GM12878 (cell line): ENCODE measurements around the gene MICALL1. TPM values are rescaled to one million over a fixed set of nuclear protein-coding genes. Genes with fewer than 3 reads are reported as not detected.

Source experiments
- ATAC-seq: fragments of 200-7000 bp; cut with Tn5 transposase; 3 replicates; pipeline ENCODE4 v1.9.1; 2020; ENCODE audit warnings: mild to moderate bottlenecking, moderate library complexity
- BruUV-seq: library from RNA; stranded (reverse); fragments of 400-500 nt; replicated peaks from 2 replicates; lab custom pipeline; 2021; lab: Mats Ljungman, UMichigan
- CTCF ChIA-PET: fragments of 300-600 bp; sonication (Branson Sonifier 250); formaldehyde crosslinking; extraction: SDS; loops from one replicate; lab custom pipeline; 2021; ENCODE audit warnings: inconsistent platforms; lab: Yijun Ruan, JAX
- POLR2A ChIA-PET: fragments of 350-600 bp; formaldehyde crosslinking; extraction: SDS; loops from one replicate; lab custom pipeline; 2021; ENCODE audit warnings: inconsistent platforms; lab: Charles Lee
- RAD21 ChIA-PET: fragments of 300-600 bp; sonication (Branson Sonifier 250); formaldehyde crosslinking; loops from one replicate; lab custom pipeline; 2023; ENCODE audit warnings: antibody characterized with exemption; ENCODE audit not compliant: unreplicated experiment; lab: Charles Lee
- SMC1A ChIA-PET: fragments of 300-600 bp; sonication (Branson Sonifier 250); formaldehyde crosslinking; loops from one replicate; lab custom pipeline; 2023; ENCODE audit not compliant: unreplicated experiment, uncharacterized antibody; lab: Charles Lee
- DNase-seq: peaks from one replicate; pipeline ENCODE4 v3.0.0-alpha.2; 2011; ENCODE audit warnings: low read depth, low spot score
- FAIRE-seq: peaks from 3 replicates; lab custom pipeline; 2011; peaks lifted over from hg19 to GRCh38; lab: Jason Lieb, UNC
- H2AFZ ChIP-seq: 2 replicates; pipeline ENCODE4 v1.6.0; 2011; ENCODE audit warnings: low read depth, low read length, control low read depth; ENCODE audit not compliant: control insufficient read depth
- H3K27ac ChIP-seq: 2 replicates; pipeline ENCODE4 v1.5.1; 2011; ENCODE audit warnings: control low read depth; ENCODE audit not compliant: control insufficient read depth, insufficient read depth
- H3K27me3 ChIP-seq, 2 experiments: replicated peaks in 1 of 2; 2 replicates each; pipeline versions ENCODE4 v1.6.0 to v1.6.1; 2011; ENCODE audit warnings: low read length in 1 of 2; ENCODE audit not compliant: control insufficient read depth in 2 of 2, insufficient read depth in 2 of 2
- H3K36me3 ChIP-seq, 2 experiments: 2 replicates each; pipeline ENCODE4 v1.5.1; 2011; ENCODE audit warnings: low read length in 1 of 2; ENCODE audit not compliant: control insufficient read depth in 2 of 2, insufficient read depth in 2 of 2
- H3K4me1 ChIP-seq: 2 replicates; pipeline ENCODE4 v1.6.1; 2011; ENCODE audit warnings: mild to moderate bottlenecking, low read length, moderate library complexity, mixed read lengths; ENCODE audit not compliant: control insufficient read depth, insufficient read depth
- H3K4me2 ChIP-seq: 2 replicates; pipeline ENCODE4 v1.6.0; 2011; ENCODE audit warnings: control low read depth; ENCODE audit not compliant: control insufficient read depth, insufficient read depth
- H3K4me3 ChIP-seq: fragments of 200-600 bp; sonication (generic); 2 replicates; pipeline ENCODE4 v1.5.1; 2016
- H3K79me2 ChIP-seq: 2 replicates; pipeline ENCODE4 v1.6.0; 2011; ENCODE audit warnings: low read length; ENCODE audit not compliant: control insufficient read depth, insufficient read depth
- H3K9ac ChIP-seq: 2 replicates; pipeline ENCODE4 v1.8.0; 2011; ENCODE audit warnings: low read length, control low read depth, mixed read lengths; ENCODE audit not compliant: control insufficient read depth, insufficient read depth
- H3K9me3 ChIP-seq: replicated peaks from 3 replicates; pipeline ENCODE4 v1.5.1; 2011; ENCODE audit warnings: mild to moderate bottlenecking, low read length; ENCODE audit not compliant: control insufficient read depth, insufficient read depth
- H4K20me1 ChIP-seq: 2 replicates; pipeline ENCODE4 v1.6.0; 2011; ENCODE audit not compliant: control insufficient read depth, insufficient read depth
- BCLAF1 ChIP-seq: fragments of 450-650 bp; IDR thresholded peaks from 2 replicates; pipeline ENCODE4 v1.6.1; 2017; ENCODE audit warnings: antibody characterized with exemption, mild to moderate bottlenecking, moderate library complexity
- BHLHE40 ChIP-seq, 2 experiments: fragments of 450-650 bp in 1 of 2; IDR thresholded peaks; 2 replicates each; pipeline ENCODE4 v1.6.1; 2011 to 2017; ENCODE audit warnings: low read depth in 2 of 2, borderline replicate concordance in 1 of 2, improper control_type of control experiment in 1 of 2, low read length in 1 of 2, mild to moderate bottlenecking in 1 of 2
- CBX3 ChIP-seq: fragments of 200-600 bp; sonication (generic); IDR thresholded peaks from 2 replicates; pipeline ENCODE4 v1.6.1; 2016; ENCODE audit warnings: low read depth, borderline replicate concordance
- CTCF ChIP-seq, 3 experiments: IDR thresholded peaks in 2 of 3; conservative IDR thresholded peaks in 1 of 3; 2 replicates each; pipeline ENCODE4 v1.5.1; 2011; ENCODE audit warnings: low read depth in 3 of 3, low read length in 3 of 3, mild to moderate bottlenecking in 3 of 3, control low read depth in 2 of 3, moderate library complexity in 2 of 3, inconsistent platforms in 1 of 3, mixed read lengths in 1 of 3; ENCODE audit not compliant: control insufficient read depth in 2 of 3, insufficient read depth in 1 of 3; ENCODE audit errors: extremely low read depth in 1 of 3
- GATAD2B ChIP-seq: fragments of 450-650 bp; conservative IDR thresholded peaks from 2 replicates; pipeline ENCODE4 v1.6.1; 2017; ENCODE audit warnings: low read depth, mild to moderate bottlenecking, moderate library complexity
- MXI1 ChIP-seq: fragments of 150-350 bp; IDR thresholded peaks from 2 replicates; pipeline ENCODE4 v1.6.1; 2011; ENCODE audit warnings: low read depth, mild to moderate bottlenecking, inconsistent platforms, low read length, improper control_type of control experiment
- NFYA ChIP-seq: IDR thresholded peaks from 2 replicates; pipeline ENCODE4 v1.6.1; 2011; ENCODE audit warnings: low read depth, mild to moderate bottlenecking, low read length, improper control_type of control experiment, borderline replicate concordance
- RAD51 ChIP-seq: fragments of 450-650 bp; IDR thresholded peaks from 2 replicates; pipeline ENCODE4 v1.6.1; 2016; ENCODE audit warnings: moderate library complexity, mild to moderate bottlenecking, inconsistent platforms
- REST ChIP-seq: IDR thresholded peaks from 2 replicates; pipeline ENCODE4 v1.6.1; 2012; ENCODE audit warnings: mild to moderate bottlenecking, low read depth, low read length
- USF1 ChIP-seq: IDR thresholded peaks from 2 replicates; pipeline ENCODE4 v1.6.1; 2011; ENCODE audit warnings: borderline replicate concordance, low read depth, mild to moderate bottlenecking, moderate library complexity, mixed read lengths, low read length; ENCODE audit not compliant: insufficient read depth; ENCODE audit errors: extremely low read length
- WGBS: methylation state at CpG from one replicate; pipeline ENCODE4 v1.1.6; 2016; ENCODE audit warnings: low lambda C conversion rate; ENCODE audit not compliant: insufficient replicate concordance, insufficient coverage; ENCODE audit errors: missing lambda C conversion rate; 5-methylcytosine and 5-hydroxymethylcytosine counted together
- in situ Hi-C: fragments of 300-500 bp; cut with MboI; formaldehyde crosslinking; loops from 9 replicates; pipeline ENCODE4 v1.14.3; 2018; ENCODE audit warnings: mixed read lengths
- intact Hi-C: fragments of 100-400 bp; cut with micrococcal nuclease; formaldehyde crosslinking; loops from one replicate; pipeline ENCODE4 v1.14.2; 2022; ENCODE audit not compliant: unreplicated experiment
- polyA plus RNA-seq, 11 experiments: library from polyadenylated mRNA; depleted of rRNA in 4 of 11; unstranded in 6 of 11; stranded (reverse) in 5 of 11; fragments of >200 nt; fragmentation: Nextera tagmentation in 4 of 11; fragmentation: Illumina TruSeq in 1 of 11; extraction: Ambion mirVana in 4 of 11; extraction: Trizol in 1 of 11; gene quantifications; 1 replicate in 1 of 11; 2 replicates in 10 of 11; pipeline versions ENCODE4 v1.2.1 to v1.2.3, GENCODE V29; 2011 to 2016; ENCODE audit warnings: inconsistent platforms in 2 of 11, missing spikeins in 2 of 11, low read depth in 1 of 11
- total RNA-seq, 4 experiments: library from RNA; depleted of rRNA in 3 of 4; stranded (reverse); fragments of >200 nt in 3 of 4; fragmentation: Illumina TruSeq in 1 of 4; extraction: Trizol in 1 of 4; gene quantifications; 2 replicates each; pipeline versions ENCODE4 v1.2.1 to v1.2.3, GENCODE V29; 2013 to 2021

Gene MICALL1
- total and polyA plus RNA-seq, 10 of the 15 experiments (the other 5 are each of a cell fraction or from before 2014, with no cell fraction given): 0.72 to 30.7 (median 7.8) TPM

GRCh38 chr22:37927637-37927936 lies 21.5 kb downstream of the MICALL1 start:
- Histone ChIP-seq H3K27ac (no peak overlapping the region), H3K4me1 (0 out of 2 replicates have a peak, but pooled peaks cover 3% of the 10 kb centered on the region), H4K20me1 (no peaks in the 10 kb centered on the region), H3K9ac (no peak overlapping the region), H3K4me3 (no peak overlapping the region), H3K36me3 (peaks cover 3 to 9% of the 10 kb centered on the region in 2 experiments; a peak in 3 of 4 replicates), H3K27me3 (no peaks in the 10 kb centered on the region), H3K4me2 (no peak overlapping the region), H3K79me2 (no peaks in the 10 kb centered on the region), H2AFZ (no peak overlapping the region), H3K9me3 (no peaks in the 10 kb centered on the region)
- ChIA-PET CTCF (no interaction called here), POLR2A (no interaction called here), SMC1A (no interaction called here), RAD21 (no interaction called here)
- intact Hi-C loops (no loop called here), in situ Hi-C loops (no loop called here)
- FAIRE-seq (no peak), DNase-seq (no peak), ATAC-seq (no peak)
- WGBS: 96% methylated on average over 5 of the region's 5 CpGs
- BruUV-seq: no TSS peak
- TF ChIP-seq REST (no peak), BHLHE40 (IDR thresholded peaks at IDR 0.05; ENCODE audit: borderline replicate concordance in 1 of 2, low read depth in 2 of 2, low read length in 1 of 2) (no peak), MXI1 (no peak), BCLAF1 (no peak), NFYA (no peak), USF1 (no peak), GATAD2B (no peak), CBX3 (no peak), CTCF (IDR thresholded peaks at IDR 0.05 in 2 of 3, conservative IDR thresholded peaks at IDR 0.05 in 1 of 3; ENCODE audit: control insufficient read depth in 2 of 3, extremely low read depth in 1 of 3, insufficient read depth in 1 of 3, low read depth in 3 of 3, low read length in 3 of 3) (no peak), RAD51 (no peak)
